ENCODE results near the gene PCBP1.

DNA sequence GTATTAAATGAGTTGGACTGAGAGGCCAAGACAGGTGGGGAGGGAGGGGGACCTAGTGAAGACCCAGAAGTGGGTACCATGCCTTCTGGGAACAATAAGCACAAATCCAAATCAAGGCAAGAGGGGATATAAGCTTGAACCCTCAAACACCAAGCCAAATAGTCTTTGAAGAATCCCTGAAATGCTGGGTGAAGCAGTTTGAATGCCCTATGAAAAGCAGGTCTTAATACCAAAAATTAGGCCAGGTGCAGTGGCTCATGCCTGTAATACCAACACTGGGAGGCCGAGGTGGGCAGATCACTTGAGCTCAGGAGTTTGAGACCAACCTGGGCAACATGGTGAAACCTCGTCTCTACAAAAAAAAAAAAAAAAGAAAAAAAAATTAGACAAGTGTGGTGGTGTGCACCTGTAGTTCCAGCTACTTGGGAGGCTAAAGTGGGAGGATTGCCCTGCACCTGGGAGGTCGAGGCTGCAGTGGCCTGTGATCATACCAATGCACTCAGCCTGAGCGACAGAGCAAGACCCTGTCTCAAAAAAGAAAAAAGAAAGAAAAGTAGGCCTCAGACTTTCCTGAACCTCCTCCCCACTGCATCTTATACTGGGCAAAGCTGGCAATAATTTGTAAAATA is 3.5 kb downstream of the PCBP1 start:
- TF ChIP-seq, protein P1, sequence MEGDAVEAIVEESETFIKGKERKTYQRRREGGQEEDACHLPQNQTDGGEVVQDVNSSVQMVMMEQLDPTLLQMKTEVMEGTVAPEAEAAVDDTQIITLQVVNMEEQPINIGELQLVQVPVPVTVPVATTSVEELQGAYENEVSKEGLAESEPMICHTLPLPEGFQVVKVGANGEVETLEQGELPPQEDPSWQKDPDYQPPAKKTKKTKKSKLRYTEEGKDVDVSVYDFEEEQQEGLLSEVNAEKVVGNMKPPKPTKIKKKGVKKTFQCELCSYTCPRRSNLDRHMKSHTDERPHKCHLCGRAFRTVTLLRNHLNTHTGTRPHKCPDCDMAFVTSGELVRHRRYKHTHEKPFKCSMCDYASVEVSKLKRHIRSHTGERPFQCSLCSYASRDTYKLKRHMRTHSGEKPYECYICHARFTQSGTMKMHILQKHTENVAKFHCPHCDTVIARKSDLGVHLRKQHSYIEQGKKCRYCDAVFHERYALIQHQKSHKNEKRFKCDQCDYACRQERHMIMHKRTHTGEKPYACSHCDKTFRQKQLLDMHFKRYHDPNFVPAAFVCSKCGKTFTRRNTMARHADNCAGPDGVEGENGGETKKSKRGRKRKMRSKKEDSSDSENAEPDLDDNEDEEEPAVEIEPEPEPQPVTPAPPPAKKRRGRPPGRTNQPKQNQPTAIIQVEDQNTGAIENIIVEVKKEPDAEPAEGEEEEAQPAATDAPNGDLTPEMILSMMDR (IDR thresholded peaks at IDR 0.05), result no peak
- TF ChIP-seq POLR2A (IDR thresholded peaks at IDR 0.05), result no peak
